ENCODE measurements around the gene STAM2. TPM values are rescaled to one million over a fixed set of nuclear protein-coding genes. Genes with fewer than 3 reads are reported as not detected.
"Not testable (repeated sequence)": the region's sequence is repeated elsewhere in the genome, so short reads cannot be mapped to it uniquely, and the experiment has no call there.

Gene STAM2
- total RNA-seq, 2 donors from 2014 or later = 41.1 to 54.6 TPM

- no peaks in the 10 kb centered on the region for H3K9me3 ChIP-seq
- H3K36me3 ChIP-seq = no peaks in the 10 kb centered on the region
- DNase-seq (ENCODE audit: low spot score) (no peak), ATAC-seq (ENCODE audit: insufficient number of reproducible peaks, low FRiP score, low read depth) (no peak)
- no peak for TF ChIP-seq CTCF (IDR thresholded peaks at IDR 0.05)
- peaks cover 13 to 22% of the 10 kb centered on the region in 2 donors for H3K4me1 ChIP-seq (ENCODE audit: control insufficient read depth in 1 of 2, low read depth in 2 of 2)
- H3K4me3 ChIP-seq = no peak overlapping the region
- H3K27me3 ChIP-seq (replicated peaks; ENCODE audit: insufficient read depth) = no peaks in the 10 kb centered on the region
- H3K27ac ChIP-seq = no peak overlapping the region
These were observed 14.0 kb downstream of the STAM2 start for GRCh38 chr2:152161598-152161997.

- DNase-seq (ENCODE audit: low spot score); ATAC-seq (ENCODE audit: insufficient number of reproducible peaks, low FRiP score, low read depth); H3K4me1 ChIP-seq (ENCODE audit: control insufficient read depth in 1 of 2, low read depth in 2 of 2): not testable (repeated sequence)
These were observed 15.2 kb downstream of the STAM2 start for GRCh38 chr2:152160378-152160777.

GRCh38 chr2:152157253-152157652, 18.3 kb downstream of the STAM2 start:
- Histone ChIP-seq H3K27me3 (replicated peaks; ENCODE audit: insufficient read depth) (no peaks in the 10 kb centered on the region), H3K4me1 (ENCODE audit: control insufficient read depth in 1 of 2, low read depth in 2 of 2) (peaks cover 0 to 11% of the 10 kb centered on the region in 2 donors), H3K36me3 (no peaks in the 10 kb centered on the region), H3K27ac (no peak overlapping the region), H3K4me3 (no peak overlapping the region), H3K9me3 (no peaks in the 10 kb centered on the region)
- TF ChIP-seq CTCF (IDR thresholded peaks at IDR 0.05) = no peak
- no peak for ATAC-seq (ENCODE audit: insufficient number of reproducible peaks, low FRiP score, low read depth)
- DNase-seq (ENCODE audit: low spot score) = no peak

More at GRCh38 chr2:152160378-152160777, 15.2 kb downstream of the STAM2 start:
- H3K36me3 ChIP-seq; H3K4me3 ChIP-seq; H3K9me3 ChIP-seq; H3K27me3 ChIP-seq (replicated peaks; ENCODE audit: insufficient read depth); H3K27ac ChIP-seq: not testable (repeated sequence)

- Histone ChIP-seq H3K4me3 (no peak overlapping the region), H3K4me1 (ENCODE audit: control insufficient read depth in 1 of 2, low read depth in 2 of 2) (peaks cover 0 to 11% of the 10 kb centered on the region in 2 donors), H3K36me3 (no peaks in the 10 kb centered on the region), H3K9me3 (no peaks in the 10 kb centered on the region), H3K27me3 (replicated peaks; ENCODE audit: insufficient read depth) (no peaks in the 10 kb centered on the region), H3K27ac (no peak overlapping the region)
- DNase-seq (ENCODE audit: low spot score) (no peak), ATAC-seq (ENCODE audit: insufficient number of reproducible peaks, low FRiP score, low read depth) (no peak)
- TF ChIP-seq CTCF (IDR thresholded peaks at IDR 0.05) = no peak
These were observed 20.4 kb downstream of the STAM2 start for GRCh38 chr2:152155209-152155608.

- TF ChIP-seq CTCF (IDR thresholded peaks at IDR 0.05) = no peak
- DNase-seq (ENCODE audit: low spot score) = no peak
- H3K4me3 ChIP-seq = no peak overlapping the region
- peaks cover 0 to 11% of the 10 kb centered on the region in 2 donors for H3K4me1 ChIP-seq (ENCODE audit: control insufficient read depth in 1 of 2, low read depth in 2 of 2)
- H3K36me3 ChIP-seq = no peaks in the 10 kb centered on the region
- H3K9me3 ChIP-seq = no peaks in the 10 kb centered on the region
- H3K27me3 ChIP-seq (replicated peaks; ENCODE audit: insufficient read depth) = no peaks in the 10 kb centered on the region
- H3K27ac ChIP-seq = no peak overlapping the region
- ATAC-seq (ENCODE audit: insufficient number of reproducible peaks, low FRiP score, low read depth) = no peak
These were observed 21.1 kb downstream of the STAM2 start for GRCh38 chr2:152154462-152154861.
